ENCODE results near the gene MBP. TPM values are rescaled to one million over a fixed set of nuclear protein-coding genes. Genes with fewer than 3 reads are reported as not detected.

The MBP gene
- total RNA-seq, 4 donors from 2014 or later, result 18.1 to 58.8 (median 30.6) TPM

GRCh38 chr18:77020561-77020960 is 112.0 kb downstream of the MBP start:
- TF ChIP-seq, protein P1, sequence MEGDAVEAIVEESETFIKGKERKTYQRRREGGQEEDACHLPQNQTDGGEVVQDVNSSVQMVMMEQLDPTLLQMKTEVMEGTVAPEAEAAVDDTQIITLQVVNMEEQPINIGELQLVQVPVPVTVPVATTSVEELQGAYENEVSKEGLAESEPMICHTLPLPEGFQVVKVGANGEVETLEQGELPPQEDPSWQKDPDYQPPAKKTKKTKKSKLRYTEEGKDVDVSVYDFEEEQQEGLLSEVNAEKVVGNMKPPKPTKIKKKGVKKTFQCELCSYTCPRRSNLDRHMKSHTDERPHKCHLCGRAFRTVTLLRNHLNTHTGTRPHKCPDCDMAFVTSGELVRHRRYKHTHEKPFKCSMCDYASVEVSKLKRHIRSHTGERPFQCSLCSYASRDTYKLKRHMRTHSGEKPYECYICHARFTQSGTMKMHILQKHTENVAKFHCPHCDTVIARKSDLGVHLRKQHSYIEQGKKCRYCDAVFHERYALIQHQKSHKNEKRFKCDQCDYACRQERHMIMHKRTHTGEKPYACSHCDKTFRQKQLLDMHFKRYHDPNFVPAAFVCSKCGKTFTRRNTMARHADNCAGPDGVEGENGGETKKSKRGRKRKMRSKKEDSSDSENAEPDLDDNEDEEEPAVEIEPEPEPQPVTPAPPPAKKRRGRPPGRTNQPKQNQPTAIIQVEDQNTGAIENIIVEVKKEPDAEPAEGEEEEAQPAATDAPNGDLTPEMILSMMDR (IDR thresholded peaks at IDR 0.05; ENCODE audit: low read depth), result no peak

DNA sequence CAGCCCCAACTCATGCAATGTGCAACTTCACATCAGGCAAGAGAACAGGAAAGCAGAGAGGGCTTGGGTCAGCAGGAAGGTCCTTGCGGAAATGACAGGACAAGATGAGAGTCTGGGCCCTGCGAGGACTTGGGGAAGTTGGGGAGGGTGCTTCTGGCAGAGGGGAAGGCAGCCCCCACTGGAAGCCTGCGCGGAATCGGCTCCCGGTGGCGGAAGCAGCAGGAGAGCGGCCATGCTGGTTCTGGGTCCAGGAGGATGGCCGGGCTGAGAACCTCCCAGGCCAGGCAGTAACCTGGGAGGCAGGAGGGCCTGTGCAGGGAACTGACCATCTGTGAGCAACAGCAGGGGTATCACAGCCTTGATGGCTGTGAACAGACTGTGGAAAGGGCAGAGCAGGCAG is 112.9 kb downstream of the MBP start:
- TF ChIP-seq, protein P1 (IDR thresholded peaks at IDR 0.05; ENCODE audit: low read depth), result no peak

DNA sequence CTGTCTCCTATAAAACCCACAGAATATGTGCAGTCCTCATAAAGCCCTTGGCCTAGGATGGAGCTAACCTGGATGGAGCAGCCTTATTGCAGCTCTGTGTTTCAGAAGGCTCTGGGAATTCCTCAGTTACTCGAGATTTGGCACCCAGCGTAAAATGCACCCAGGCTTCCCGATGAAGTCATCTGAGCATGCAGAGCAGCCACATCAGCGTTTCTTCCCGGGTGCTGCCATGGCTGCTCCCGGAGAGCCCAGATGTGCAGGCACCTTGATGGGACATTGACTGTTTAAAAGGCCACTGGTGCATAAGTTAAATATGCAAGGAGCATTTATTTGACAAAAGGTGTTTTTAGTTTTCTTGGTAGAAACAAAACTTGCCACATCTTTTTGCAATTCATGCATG is 115.2 kb downstream of the MBP start:
- TF ChIP-seq, protein P1 (IDR thresholded peaks at IDR 0.05; ENCODE audit: low read depth), result no peak

GRCh38 chr18:77016936-77017335 is 115.6 kb downstream of the MBP start:
- TF ChIP-seq, protein P1 (IDR thresholded peaks at IDR 0.05; ENCODE audit: low read depth), result no peak

DNA sequence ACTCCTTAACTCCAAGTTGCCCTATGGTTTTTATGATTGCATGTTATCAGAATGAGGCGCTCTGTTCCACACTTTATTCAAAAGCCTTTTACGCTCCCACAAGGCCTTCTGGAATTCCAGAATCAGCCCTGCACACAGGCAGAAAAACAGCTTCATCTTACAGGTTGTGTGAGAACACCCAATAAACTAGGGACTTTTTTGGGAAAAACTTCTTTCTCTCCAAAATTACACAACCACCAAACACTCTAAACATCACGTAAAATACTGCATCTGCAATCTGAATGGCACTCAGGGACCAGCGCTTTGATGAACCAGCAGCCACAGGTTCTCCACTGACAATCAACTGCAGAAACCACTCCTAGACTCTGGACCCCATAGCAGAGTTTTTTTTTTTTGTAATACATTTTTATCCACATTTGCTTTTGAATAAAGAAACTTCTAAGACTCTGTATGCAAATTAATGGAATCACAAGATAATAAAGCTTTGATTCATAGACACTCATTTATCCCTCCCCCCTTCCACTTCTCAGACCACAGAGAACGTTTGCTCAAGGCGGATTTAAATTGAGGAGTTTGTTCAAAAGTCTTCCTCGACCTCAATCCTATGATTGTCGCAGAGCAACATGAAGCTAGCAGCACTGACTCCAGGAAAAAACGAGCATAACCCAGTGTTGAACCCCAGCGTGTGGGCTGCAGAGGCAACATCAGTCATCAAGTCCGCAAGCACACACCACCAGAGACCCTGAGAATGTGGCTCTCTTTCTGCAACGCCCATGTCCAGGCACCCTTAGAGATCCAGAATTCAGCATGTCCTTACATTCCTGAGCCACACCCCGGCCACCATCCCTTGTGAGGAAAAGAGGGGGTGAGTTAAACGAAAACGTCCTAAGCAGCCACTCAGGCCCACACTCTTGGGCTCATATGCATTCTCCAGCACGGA is 116.5 kb downstream of the MBP start:
- TF ChIP-seq, protein P1 (IDR thresholded peaks at IDR 0.05; ENCODE audit: low read depth), result no peak

DNA sequence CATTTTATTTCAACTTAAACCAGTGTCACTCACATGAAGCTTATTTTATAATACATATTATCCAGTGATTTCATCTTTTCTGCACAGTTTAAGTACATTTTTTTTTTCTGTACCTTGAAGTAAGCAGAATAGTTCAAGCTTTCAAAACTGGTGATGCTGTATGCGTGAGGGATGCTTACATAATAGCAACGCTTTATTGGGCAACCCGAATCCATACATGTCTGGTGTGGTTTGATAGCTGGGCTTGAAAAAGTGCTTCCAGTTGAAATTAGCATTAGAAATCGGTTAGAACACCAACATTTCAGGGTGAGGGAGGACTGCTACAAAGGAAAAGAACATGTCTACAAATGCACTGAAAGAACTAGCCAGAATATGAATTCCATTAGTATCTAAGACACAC is 117.4 kb downstream of the MBP start:
- TF ChIP-seq, protein P1 (IDR thresholded peaks at IDR 0.05; ENCODE audit: low read depth), result no peak

DNA sequence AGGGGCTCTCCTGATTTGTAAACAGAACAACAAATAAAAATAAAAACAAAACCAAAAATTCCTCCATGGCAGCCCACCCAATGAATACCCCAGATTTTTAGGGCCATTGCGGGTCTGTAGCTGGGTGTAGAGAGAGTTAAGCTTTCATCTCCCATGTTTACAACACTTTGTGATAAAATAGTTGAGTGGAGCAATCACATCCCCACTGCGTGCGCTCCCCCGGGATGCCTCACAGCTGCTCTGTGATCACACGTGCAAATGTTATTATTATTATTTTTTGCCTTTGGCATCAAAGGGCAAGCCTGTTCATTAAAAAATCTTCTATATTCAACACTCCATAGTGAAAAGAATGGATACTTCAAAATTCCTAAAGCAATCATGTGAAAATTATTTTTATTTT is 118.0 kb downstream of the MBP start:
- TF ChIP-seq, protein P1 (IDR thresholded peaks at IDR 0.05; ENCODE audit: low read depth), result no peak
